Panc1 (cell line): ENCODE measurements around the gene UBA52.

Source experiments
- CTCF ChIP-seq: fragments of 450-650 bp; IDR thresholded peaks from 2 replicates; pipeline ENCODE4 v1.5.1; 2017; ENCODE audit warnings: mild to moderate bottlenecking
- POLR2AphosphoS5 ChIP-seq: IDR thresholded peaks from 2 replicates; pipeline ENCODE4 v1.6.1; 2012; ENCODE audit warnings: mild to moderate bottlenecking, low read depth, low read length, moderate library complexity
- SIN3A ChIP-seq: IDR thresholded peaks from 2 replicates; pipeline ENCODE4 v1.6.1; 2012; ENCODE audit warnings: low read depth, mild to moderate bottlenecking, low read length, moderate library complexity, borderline replicate concordance; ENCODE audit not compliant: insufficient read depth
- TCF7L2 ChIP-seq: IDR thresholded peaks from 2 replicates; pipeline ENCODE4 v1.6.1; 2011; ENCODE audit warnings: mild to moderate bottlenecking, low read depth, low read length, inconsistent platforms
- TF ChIP-seq, protein P1 (sequence below), 2 experiments: IDR thresholded peaks; 2 replicates each; pipeline ENCODE4 v1.6.1; 2011 to 2012; ENCODE audit warnings: low read depth in 2 of 2, control low read depth in 1 of 2, low read length in 1 of 2, mild to moderate bottlenecking in 1 of 2, moderate library complexity in 1 of 2; ENCODE audit not compliant: insufficient read depth in 1 of 2

DNA sequence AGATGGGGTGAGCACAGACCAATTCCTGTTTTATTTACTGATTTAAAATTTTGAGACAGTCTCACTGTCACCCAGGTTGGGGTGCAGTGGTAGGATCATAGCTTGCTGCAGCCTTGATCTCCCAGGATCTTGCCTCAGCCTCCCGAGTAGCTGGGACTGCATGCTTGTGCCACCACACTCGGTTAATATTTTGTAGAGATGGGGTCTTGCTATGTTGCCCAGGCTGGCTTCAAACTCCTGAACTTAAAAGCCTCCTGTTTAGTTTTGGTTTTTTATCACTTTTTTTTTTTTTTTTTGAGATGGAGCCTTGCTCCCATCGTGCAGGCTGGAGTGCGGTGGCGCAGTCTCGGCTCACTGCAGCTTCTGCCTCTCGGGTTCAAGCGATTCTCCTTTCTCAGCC, 4.7 kb downstream of the UBA52 start:
- no peak for TF ChIP-seq CTCF
- TF ChIP-seq POLR2AphosphoS5, result no peak
- TF ChIP-seq, protein P1, sequence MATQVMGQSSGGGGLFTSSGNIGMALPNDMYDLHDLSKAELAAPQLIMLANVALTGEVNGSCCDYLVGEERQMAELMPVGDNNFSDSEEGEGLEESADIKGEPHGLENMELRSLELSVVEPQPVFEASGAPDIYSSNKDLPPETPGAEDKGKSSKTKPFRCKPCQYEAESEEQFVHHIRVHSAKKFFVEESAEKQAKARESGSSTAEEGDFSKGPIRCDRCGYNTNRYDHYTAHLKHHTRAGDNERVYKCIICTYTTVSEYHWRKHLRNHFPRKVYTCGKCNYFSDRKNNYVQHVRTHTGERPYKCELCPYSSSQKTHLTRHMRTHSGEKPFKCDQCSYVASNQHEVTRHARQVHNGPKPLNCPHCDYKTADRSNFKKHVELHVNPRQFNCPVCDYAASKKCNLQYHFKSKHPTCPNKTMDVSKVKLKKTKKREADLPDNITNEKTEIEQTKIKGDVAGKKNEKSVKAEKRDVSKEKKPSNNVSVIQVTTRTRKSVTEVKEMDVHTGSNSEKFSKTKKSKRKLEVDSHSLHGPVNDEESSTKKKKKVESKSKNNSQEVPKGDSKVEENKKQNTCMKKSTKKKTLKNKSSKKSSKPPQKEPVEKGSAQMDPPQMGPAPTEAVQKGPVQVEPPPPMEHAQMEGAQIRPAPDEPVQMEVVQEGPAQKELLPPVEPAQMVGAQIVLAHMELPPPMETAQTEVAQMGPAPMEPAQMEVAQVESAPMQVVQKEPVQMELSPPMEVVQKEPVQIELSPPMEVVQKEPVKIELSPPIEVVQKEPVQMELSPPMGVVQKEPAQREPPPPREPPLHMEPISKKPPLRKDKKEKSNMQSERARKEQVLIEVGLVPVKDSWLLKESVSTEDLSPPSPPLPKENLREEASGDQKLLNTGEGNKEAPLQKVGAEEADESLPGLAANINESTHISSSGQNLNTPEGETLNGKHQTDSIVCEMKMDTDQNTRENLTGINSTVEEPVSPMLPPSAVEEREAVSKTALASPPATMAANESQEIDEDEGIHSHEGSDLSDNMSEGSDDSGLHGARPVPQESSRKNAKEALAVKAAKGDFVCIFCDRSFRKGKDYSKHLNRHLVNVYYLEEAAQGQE (IDR thresholded peaks at IDR 0.05; ENCODE audit: insufficient read depth in 1 of 2, low read depth in 2 of 2, low read length in 1 of 2), result no peak
- TF ChIP-seq SIN3A, result no peak
- no peak for TF ChIP-seq TCF7L2
